Astrocyte (in vitro differentiated cells and primary cell): ENCODE measurements around the gene MED15.

Experiments used
- EZH2 ChIP-seq: IDR thresholded peaks from 2 replicates; pipeline ENCODE4 v1.6.1; 2012; ENCODE audit warnings: mild to moderate bottlenecking, low read length, inconsistent platforms; ENCODE audit not compliant: insufficient read depth
- TF ChIP-seq, protein P1 (sequence below): IDR thresholded peaks from 2 replicates; pipeline ENCODE4 v1.5.1; 2011; ENCODE audit warnings: low read depth, mild to moderate bottlenecking, inconsistent platforms, low read length, moderate library complexity; ENCODE audit not compliant: insufficient read depth

DNA sequence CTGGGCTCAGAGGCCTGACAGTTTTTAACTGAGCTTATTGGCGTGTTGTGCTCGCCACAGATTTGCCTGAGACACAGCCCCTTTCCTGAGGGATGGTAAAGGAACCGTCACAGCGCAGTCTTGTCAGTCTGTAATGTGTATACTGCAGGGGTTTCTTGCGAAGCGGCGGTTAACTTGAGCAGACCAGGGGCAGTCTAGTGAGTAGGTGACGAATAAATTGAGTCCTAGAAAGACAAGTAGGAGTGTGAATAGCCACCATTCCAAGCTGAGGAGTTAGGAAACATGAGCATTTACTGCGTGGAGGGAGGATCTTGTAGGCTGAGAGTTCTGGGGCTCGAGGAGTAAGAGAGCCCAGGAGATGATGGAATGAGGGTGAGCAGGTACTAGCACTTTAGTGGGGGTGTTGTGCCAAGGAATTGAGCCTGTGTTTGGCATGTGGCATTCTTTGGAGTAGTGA is 1.4 kb downstream of the MED15 start:
- no peak for TF ChIP-seq EZH2
- TF ChIP-seq, protein P1, sequence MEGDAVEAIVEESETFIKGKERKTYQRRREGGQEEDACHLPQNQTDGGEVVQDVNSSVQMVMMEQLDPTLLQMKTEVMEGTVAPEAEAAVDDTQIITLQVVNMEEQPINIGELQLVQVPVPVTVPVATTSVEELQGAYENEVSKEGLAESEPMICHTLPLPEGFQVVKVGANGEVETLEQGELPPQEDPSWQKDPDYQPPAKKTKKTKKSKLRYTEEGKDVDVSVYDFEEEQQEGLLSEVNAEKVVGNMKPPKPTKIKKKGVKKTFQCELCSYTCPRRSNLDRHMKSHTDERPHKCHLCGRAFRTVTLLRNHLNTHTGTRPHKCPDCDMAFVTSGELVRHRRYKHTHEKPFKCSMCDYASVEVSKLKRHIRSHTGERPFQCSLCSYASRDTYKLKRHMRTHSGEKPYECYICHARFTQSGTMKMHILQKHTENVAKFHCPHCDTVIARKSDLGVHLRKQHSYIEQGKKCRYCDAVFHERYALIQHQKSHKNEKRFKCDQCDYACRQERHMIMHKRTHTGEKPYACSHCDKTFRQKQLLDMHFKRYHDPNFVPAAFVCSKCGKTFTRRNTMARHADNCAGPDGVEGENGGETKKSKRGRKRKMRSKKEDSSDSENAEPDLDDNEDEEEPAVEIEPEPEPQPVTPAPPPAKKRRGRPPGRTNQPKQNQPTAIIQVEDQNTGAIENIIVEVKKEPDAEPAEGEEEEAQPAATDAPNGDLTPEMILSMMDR: no peak
